HL-60/S4 (cell line): ENCODE measurements around the gene ST3GAL2.

Source experiments
- in situ Hi-C: fragments of 300-500 bp; cut with MboI; formaldehyde crosslinking; loops from 2 replicates; pipeline ENCODE4 v1.14.3; 2022; ENCODE audit warnings: low sequenced_read_pairs

ST3GAL2 gene

GRCh38 chr16:70440009-70440692 lies 1.3 kb upstream of the ST3GAL2 start:
- in situ Hi-C loops, result no loop called here

- in situ Hi-C loops, result no loop called here
Measured at GRCh38 chr16:70438585-70438968, 323 bp downstream of the ST3GAL2 start.

- in situ Hi-C loops, result no loop called here
Measured at GRCh38 chr16:70437582-70438557, 1.0 kb downstream of the ST3GAL2 start.

- in situ Hi-C loops, result no loop called here
Measured at GRCh38 chr16:70437017-70437581, 1.8 kb downstream of the ST3GAL2 start.

- in situ Hi-C loops, result no loop called here
Measured at GRCh38 chr16:70434484-70435260, 4.2 kb downstream of the ST3GAL2 start.

GRCh38 chr16:70433458-70434103 lies 5.3 kb downstream of the ST3GAL2 start:
- in situ Hi-C loops, result no loop called here

GRCh38 chr16:70432723-70433457 lies 6.0 kb downstream of the ST3GAL2 start:
- in situ Hi-C loops, result no loop called here

GRCh38 chr16:70432356-70432722 lies 6.6 kb downstream of the ST3GAL2 start:
- in situ Hi-C loops, result no loop called here

GRCh38 chr16:70430667-70431536 lies 8.0 kb downstream of the ST3GAL2 start:
- in situ Hi-C loops, result no loop called here

- in situ Hi-C loops, result no loop called here
Measured at GRCh38 chr16:70429888-70430666, 8.8 kb downstream of the ST3GAL2 start.

GRCh38 chr16:70428178-70428998 lies 10.5 kb downstream of the ST3GAL2 start:
- in situ Hi-C loops, result no loop called here

- in situ Hi-C loops, result no loop called here
Measured at GRCh38 chr16:70427786-70428177, 11.1 kb downstream of the ST3GAL2 start.

- in situ Hi-C loops, result no loop called here
Measured at GRCh38 chr16:70422543-70422942, 16.4 kb downstream of the ST3GAL2 start.

- in situ Hi-C loops, result no loop called here
Measured at GRCh38 chr16:70421473-70422311, 17.2 kb downstream of the ST3GAL2 start.

- in situ Hi-C loops, result no loop called here
Measured at GRCh38 chr16:70421014-70421413, 17.9 kb downstream of the ST3GAL2 start.
